Hematopoietic multipotent progenitor cell treated with erythropoietin and hydrocortisone succinate and interleukin-3 and kit ligand, for 4 days (in vitro differentiated cells): ENCODE measurements around the gene ABCC4.

Source experiments
- DNase-seq: peaks from one replicate; pipeline ENCODE4 v3.0.0-alpha.2; 2015

Gene ABCC4

GRCh38 chr13:95153647-95154412 is 147.4 kb downstream of the ABCC4 start:
- DNase-seq, result no peak

GRCh38 chr13:95151942-95152587 is 149.2 kb downstream of the ABCC4 start:
- no peak for DNase-seq

- no peak for DNase-seq
Measured at GRCh38 chr13:95150555-95150954, 150.7 kb downstream of the ABCC4 start.

GRCh38 chr13:95146486-95146885 is 154.8 kb downstream of the ABCC4 start:
- no peak for DNase-seq

DNA sequence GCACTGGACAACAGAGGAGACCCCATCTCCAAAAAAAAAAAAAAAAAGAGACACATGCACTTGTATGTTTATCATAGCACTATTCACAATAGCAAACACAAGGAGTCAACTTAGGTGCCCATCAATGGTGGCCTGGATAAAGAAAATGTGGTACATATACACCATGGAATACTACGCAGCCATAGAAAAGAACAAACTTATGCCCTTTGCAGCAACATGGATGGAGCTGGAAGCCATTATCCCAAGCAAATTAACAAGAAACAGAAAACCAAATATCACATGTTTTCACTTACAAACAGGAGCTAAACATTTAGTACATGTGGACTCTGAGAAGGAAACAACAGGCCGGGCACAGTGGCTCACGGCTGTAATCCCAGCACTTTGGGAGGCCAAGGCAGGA is 155.7 kb downstream of the ABCC4 start:
- no peak for DNase-seq

- DNase-seq, result no peak
Measured at GRCh38 chr13:95140502-95140901, 160.7 kb downstream of the ABCC4 start.

DNA sequence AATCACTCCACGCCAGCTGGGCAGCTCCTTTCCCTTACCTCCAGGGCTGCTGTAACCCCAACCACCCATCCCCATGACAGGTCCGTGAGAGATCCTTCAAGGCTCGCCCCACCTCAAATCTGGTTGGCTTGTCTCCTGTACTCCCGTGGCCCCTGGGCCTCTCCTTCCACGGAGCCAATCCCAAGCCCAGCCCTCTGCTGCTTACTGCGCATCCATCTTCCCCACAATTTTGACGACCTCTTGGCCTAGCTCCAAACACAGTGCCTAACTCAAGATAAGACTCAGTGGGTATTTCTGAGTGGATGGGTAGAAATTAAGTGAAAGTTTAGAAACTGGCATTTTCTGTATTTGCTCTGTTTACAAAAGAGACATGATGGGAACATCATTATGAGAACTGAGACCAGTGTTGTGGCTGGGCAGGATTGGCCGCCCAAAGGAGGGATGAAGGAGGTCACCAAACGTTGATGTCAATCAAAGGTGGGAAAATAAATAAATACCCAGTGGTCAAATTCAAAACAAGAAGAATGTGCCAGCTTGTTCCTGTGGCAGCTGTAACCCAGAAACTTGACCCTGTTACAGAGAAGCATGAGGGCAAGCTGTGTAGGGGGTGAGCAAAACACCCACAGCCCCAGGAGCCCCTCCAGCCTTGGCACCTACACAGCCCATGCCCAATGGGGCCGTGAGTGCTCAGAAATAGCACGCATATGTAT is 162.2 kb downstream of the ABCC4 start:
- peak; percentile 49 for DNase-seq

- peak; percentile 53 for DNase-seq
Measured at GRCh38 chr13:95137096-95137495, 164.2 kb downstream of the ABCC4 start.

- no peak for DNase-seq
Measured at GRCh38 chr13:95136638-95137037, 164.6 kb downstream of the ABCC4 start.

- DNase-seq, result no peak
Measured at GRCh38 chr13:95133498-95133897, 167.8 kb downstream of the ABCC4 start.

DNA sequence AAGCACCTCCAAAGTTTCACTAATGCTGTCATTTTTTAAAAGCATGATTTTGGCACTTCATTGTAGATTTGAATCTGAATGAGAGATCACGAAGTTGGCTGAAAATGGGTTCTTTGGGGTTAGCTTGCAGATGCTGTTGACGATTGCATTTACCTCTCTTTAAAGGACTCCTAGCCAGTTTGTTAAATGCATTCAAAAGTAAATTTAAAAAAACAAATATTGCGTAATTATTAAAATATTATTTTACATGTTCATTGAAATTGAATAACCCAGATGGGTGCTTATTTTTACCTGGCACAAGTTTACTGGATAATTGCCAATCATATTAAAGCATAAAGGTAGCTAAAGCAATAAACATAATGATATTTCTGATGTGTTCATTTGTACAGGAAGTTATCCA is 172.2 kb downstream of the ABCC4 start:
- DNase-seq, result no peak

GRCh38 chr13:95128045-95128643 is 173.1 kb downstream of the ABCC4 start:
- no peak for DNase-seq

- no peak for DNase-seq
Measured at GRCh38 chr13:95124959-95125358, 176.3 kb downstream of the ABCC4 start.

DNA sequence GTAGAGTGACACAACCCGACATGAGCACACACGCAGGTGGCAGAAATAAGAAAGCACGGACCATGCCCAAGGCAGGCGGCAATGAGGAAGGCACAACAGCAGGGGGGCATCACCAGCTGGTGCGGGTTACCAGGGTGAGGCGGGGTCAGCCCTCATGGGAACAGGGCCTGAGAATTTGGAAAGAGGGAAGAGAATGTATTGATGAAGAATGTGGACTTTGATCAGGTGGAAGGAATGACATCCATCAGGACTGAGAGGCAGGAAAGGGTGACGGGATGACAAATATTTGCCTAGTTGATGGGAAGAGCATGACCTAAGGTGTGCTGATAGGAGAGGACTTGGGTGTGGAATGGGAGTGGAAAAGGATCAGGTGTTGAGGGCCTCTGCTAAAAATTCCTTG is 177.5 kb downstream of the ABCC4 start:
- DNase-seq, result no peak

GRCh38 chr13:95122063-95122462 is 179.2 kb downstream of the ABCC4 start:
- DNase-seq, result no peak

GRCh38 chr13:95121516-95121915 is 179.7 kb downstream of the ABCC4 start:
- DNase-seq, result no peak

- DNase-seq, result no peak
Measured at GRCh38 chr13:95120650-95121049, 180.6 kb downstream of the ABCC4 start.

DNA sequence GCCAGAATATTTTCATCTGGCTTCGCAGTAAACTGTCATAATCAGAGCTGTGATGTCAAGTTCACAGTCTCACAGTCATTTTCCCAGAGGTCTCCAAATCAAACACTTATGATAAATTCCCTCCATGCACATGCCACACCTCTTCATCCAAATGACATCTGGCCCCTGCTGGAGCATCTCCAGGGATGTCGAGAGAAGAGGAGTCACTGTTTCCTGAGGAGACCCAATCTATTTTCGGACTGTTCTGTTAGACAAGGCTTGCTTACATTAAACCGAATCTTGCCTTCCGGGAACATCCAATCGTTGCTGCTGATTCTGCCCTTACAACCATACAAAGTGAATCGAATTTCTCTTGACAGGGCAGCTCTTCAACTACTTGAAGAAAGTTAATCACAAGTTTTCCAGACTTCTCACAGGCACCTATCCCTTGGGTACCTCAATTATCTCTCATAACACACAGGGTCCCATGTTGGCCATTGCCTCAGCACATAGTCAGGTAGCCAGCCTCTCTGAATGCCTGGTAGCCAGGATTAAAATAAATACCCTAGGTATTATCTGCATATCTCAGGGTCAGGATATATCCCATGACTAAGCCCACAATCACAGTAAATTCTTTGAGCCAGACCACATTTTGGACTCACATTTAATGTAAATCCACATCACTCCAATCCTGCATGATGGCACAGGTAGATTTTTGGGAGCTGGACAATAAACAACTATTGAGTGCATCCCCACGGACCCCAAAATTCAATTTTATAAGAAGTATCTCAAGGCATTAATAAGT is 182.5 kb downstream of the ABCC4 start:
- DNase-seq, result no peak

DNA sequence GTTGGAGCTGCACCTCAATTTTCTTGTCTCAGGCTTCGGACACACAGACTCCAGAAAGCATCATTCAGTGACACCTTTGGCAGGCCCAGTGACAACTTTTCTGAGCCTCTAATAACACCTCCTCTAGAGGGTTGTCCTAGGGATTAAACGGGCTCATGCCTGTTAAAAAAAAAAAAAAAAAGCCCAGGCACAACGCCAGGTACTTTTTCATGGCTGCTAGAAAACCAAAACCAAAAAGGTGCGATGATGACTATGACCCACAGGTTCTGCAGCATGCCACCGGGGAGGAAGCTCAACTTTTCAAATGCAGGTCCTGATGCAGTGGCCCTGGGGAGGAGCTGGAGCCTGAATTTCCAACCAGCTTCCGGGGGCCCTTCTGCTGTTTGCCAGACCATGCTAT is 184.2 kb downstream of the ABCC4 start:
- DNase-seq, result no peak

- no peak for DNase-seq
Measured at GRCh38 chr13:95115525-95115924, 185.7 kb downstream of the ABCC4 start.

DNA sequence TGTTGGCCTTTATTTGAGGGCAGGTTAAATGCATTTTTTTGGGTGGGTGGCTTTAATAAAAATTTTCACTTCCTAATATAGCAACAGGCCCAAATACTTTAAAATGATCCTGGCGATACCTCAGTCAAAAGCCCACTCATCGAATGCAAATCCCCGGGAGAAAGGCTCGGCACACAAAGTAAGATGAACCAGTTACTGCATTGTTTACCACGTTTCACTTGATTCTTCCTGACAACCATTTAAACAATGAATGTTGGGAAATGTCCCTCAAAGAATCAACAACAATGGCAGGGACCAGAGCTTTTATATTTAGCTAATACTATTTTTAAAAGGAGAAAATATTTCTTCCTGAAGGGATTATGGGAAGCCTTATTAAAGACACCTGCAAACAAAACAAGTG is 187.7 kb downstream of the ABCC4 start:
- no peak for DNase-seq

- DNase-seq, result no peak
Measured at GRCh38 chr13:95112883-95113282, 188.4 kb downstream of the ABCC4 start.

GRCh38 chr13:95111608-95112007 is 189.6 kb downstream of the ABCC4 start:
- DNase-seq, result no peak
